MG63 (cell line): ENCODE measurements around the gene PER2. TPM values are rescaled to one million over a fixed set of nuclear protein-coding genes. Genes with fewer than 3 reads are reported as not detected.
"Not testable (repeated sequence)": the region's sequence is repeated elsewhere in the genome, so short reads cannot be mapped to it uniquely, and the experiment has no call there.

ENCODE experiments used
- DNase-seq: peaks from one replicate; pipeline ENCODE4 v3.0.0-alpha.2; 2020
- H3K27me3 ChIP-seq: fragments of 250-450 bp; sonication (Bioruptor Pico); 2 replicates; pipeline ENCODE4 v1.5.1; 2020; ENCODE audit warnings: mild to moderate bottlenecking, moderate library complexity
- H3K36me3 ChIP-seq: fragments of 250-450 bp; sonication (Bioruptor Pico); 2 replicates; pipeline ENCODE4 v1.5.1; 2020; ENCODE audit warnings: mild to moderate bottlenecking, moderate library complexity
- H3K4me3 ChIP-seq: fragments of 250-450 bp; sonication (Bioruptor Pico); 2 replicates; pipeline ENCODE4 v1.5.1; 2020; ENCODE audit warnings: mild to moderate bottlenecking, moderate library complexity
- H3K9me3 ChIP-seq: fragments of 250-450 bp; sonication (Bioruptor Pico); 2 replicates; pipeline ENCODE4 v1.5.1; 2020; ENCODE audit warnings: mild to moderate bottlenecking, moderate library complexity
- total RNA-seq: library from RNA; depleted of rRNA; stranded (reverse); fragments of >200 nt; shearing (Covaris generic); gene quantifications from 2 replicates; pipeline ENCODE4 v1.2.3, GENCODE V29; 2014; ENCODE audit warnings: low replicate concordance

The PER2 gene
- total RNA-seq, 1 experiment from 2014 or later, result 0.72 TPM

GRCh38 chr2:238280083-238280825, 8.2 kb downstream of the PER2 start:
- no peak for DNase-seq
- Histone ChIP-seq H3K27me3 (no peaks in the 10 kb centered on the region), H3K4me3 (no peak overlapping the region), H3K36me3 (peaks cover 3% of the 10 kb centered on the region), H3K9me3 (no peaks in the 10 kb centered on the region)

GRCh38 chr2:238279324-238279682, 9.1 kb downstream of the PER2 start:
- Histone ChIP-seq H3K9me3 (no peaks in the 10 kb centered on the region), H3K27me3 (no peaks in the 10 kb centered on the region), H3K4me3 (no peak overlapping the region), H3K36me3 (peaks cover 7% of the 10 kb centered on the region)
- DNase-seq, result no peak

GRCh38 chr2:238278626-238279323, 9.6 kb downstream of the PER2 start:
- no peak for DNase-seq
- H3K9me3 ChIP-seq, result no peaks in the 10 kb centered on the region
- no peak overlapping the region for H3K4me3 ChIP-seq
- peaks cover 7% of the 10 kb centered on the region for H3K36me3 ChIP-seq
- no peaks in the 10 kb centered on the region for H3K27me3 ChIP-seq

GRCh38 chr2:238277695-238278094, 10.7 kb downstream of the PER2 start:
- Histone ChIP-seq H3K9me3 (no peaks in the 10 kb centered on the region), H3K36me3 (peaks cover 7% of the 10 kb centered on the region), H3K27me3 (no peaks in the 10 kb centered on the region), H3K4me3 (no peak overlapping the region)
- no peak for DNase-seq

GRCh38 chr2:238274152-238274865, 14.1 kb downstream of the PER2 start:
- no peak overlapping the region for H3K4me3 ChIP-seq
- peaks cover 7% of the 10 kb centered on the region for H3K36me3 ChIP-seq
- H3K27me3 ChIP-seq, result no peaks in the 10 kb centered on the region
- H3K9me3 ChIP-seq, result no peaks in the 10 kb centered on the region
- DNase-seq, result no peak

- H3K36me3 ChIP-seq, result not testable (repeated sequence)
Observed at GRCh38 chr2:238273433-238273832, 15.0 kb downstream of the PER2 start.

GRCh38 chr2:238272156-238272555, 16.3 kb downstream of the PER2 start:
- H3K9me3 ChIP-seq, result no peaks in the 10 kb centered on the region

More at GRCh38 chr2:238273433-238273832, 15.0 kb downstream of the PER2 start:
- not testable (repeated sequence) for DNase-seq, H3K4me3 ChIP-seq, H3K9me3 ChIP-seq, H3K27me3 ChIP-seq

GRCh38 chr2:238271686-238272085, 16.7 kb downstream of the PER2 start:
- not testable (repeated sequence) for H3K27me3 ChIP-seq, H3K36me3 ChIP-seq, H3K9me3 ChIP-seq, DNase-seq, H3K4me3 ChIP-seq

More at GRCh38 chr2:238272156-238272555, 16.3 kb downstream of the PER2 start:
- no peak overlapping the region for H3K4me3 ChIP-seq
- DNase-seq, result no peak
- H3K27me3 ChIP-seq, result no peaks in the 10 kb centered on the region
- peaks cover 7% of the 10 kb centered on the region for H3K36me3 ChIP-seq

- no peak for DNase-seq
- Histone ChIP-seq H3K4me3 (no peak overlapping the region), H3K27me3 (no peaks in the 10 kb centered on the region), H3K9me3 (no peaks in the 10 kb centered on the region), H3K36me3 (peaks cover 4% of the 10 kb centered on the region)
Observed at GRCh38 chr2:238271061-238271554, 17.3 kb downstream of the PER2 start.

GRCh38 chr2:238270606-238271005, 17.8 kb downstream of the PER2 start:
- H3K4me3 ChIP-seq, result no peak overlapping the region
- no peak for DNase-seq
- H3K36me3 ChIP-seq, result peaks cover 4% of the 10 kb centered on the region
- no peaks in the 10 kb centered on the region for H3K9me3 ChIP-seq
- H3K27me3 ChIP-seq, result no peaks in the 10 kb centered on the region

- Histone ChIP-seq H3K36me3 (no peaks in the 10 kb centered on the region; the same call in 1 of the 2 replicates), H3K27me3 (no peaks in the 10 kb centered on the region), H3K4me3 (no peak overlapping the region), H3K9me3 (no peaks in the 10 kb centered on the region)
- no peak for DNase-seq
Observed at GRCh38 chr2:238269741-238270140, 18.7 kb downstream of the PER2 start.

GRCh38 chr2:238267884-238268680, 20.3 kb downstream of the PER2 start:
- H3K9me3 ChIP-seq, result no peaks in the 10 kb centered on the region
- DNase-seq, result no peak
- H3K27me3 ChIP-seq, result no peaks in the 10 kb centered on the region
- H3K4me3 ChIP-seq, result no peak overlapping the region
- H3K36me3 ChIP-seq, result no peaks in the 10 kb centered on the region; the same call in 1 of the 2 replicates

GRCh38 chr2:238267341-238267710, 21.1 kb downstream of the PER2 start:
- Histone ChIP-seq H3K4me3 (no peak overlapping the region), H3K36me3 (no peaks in the 10 kb centered on the region; the same call in 1 of the 2 replicates), H3K9me3 (no peaks in the 10 kb centered on the region), H3K27me3 (no peaks in the 10 kb centered on the region)
- DNase-seq, result no peak

GRCh38 chr2:238265605-238266004, 22.8 kb downstream of the PER2 start:
- no peak for DNase-seq
- Histone ChIP-seq H3K27me3 (no peaks in the 10 kb centered on the region), H3K36me3 (no peaks in the 10 kb centered on the region; the same call in 1 of the 2 replicates), H3K4me3 (no peak overlapping the region), H3K9me3 (no peaks in the 10 kb centered on the region)

- no peaks in the 10 kb centered on the region for H3K9me3 ChIP-seq
- no peaks in the 10 kb centered on the region; the same call in 1 of the 2 replicates for H3K36me3 ChIP-seq
- no peak for DNase-seq
- H3K4me3 ChIP-seq, result no peak overlapping the region
- no peaks in the 10 kb centered on the region for H3K27me3 ChIP-seq
Observed at GRCh38 chr2:238264072-238264460, 24.3 kb downstream of the PER2 start.

- H3K27me3 ChIP-seq, result no peaks in the 10 kb centered on the region
- H3K36me3 ChIP-seq, result no peaks in the 10 kb centered on the region
- H3K9me3 ChIP-seq, result no peaks in the 10 kb centered on the region
- H3K4me3 ChIP-seq, result no peak overlapping the region
- DNase-seq, result peak; percentile 86
Observed at GRCh38 chr2:238263204-238264071, 25.0 kb downstream of the PER2 start.
